Adrenal gland (tissue), 12 donors: Measurements from ENCODE around the gene TRIM62. TPM values are rescaled to one million over a fixed set of nuclear protein-coding genes. Genes with fewer than 3 reads are reported as not detected.
A peak's percentile ranks its signal among the peaks of the same experiment; 100 is the strongest.

ENCODE experiments used
- DNase-seq, 7 donors: peaks; one replicate each; pipeline ENCODE4 v3.0.0-alpha.2; 2019 to 2020
- H3K27ac ChIP-seq, 5 donors: fragments of 200-600 bp; sonication (generic) in 4 of 5; 1 replicate in 3 of 5; 2 replicates in 2 of 5; pipeline versions ENCODE4 v1.5.1 to v1.8.0; 2016 to 2020; ENCODE audit warnings: mild to moderate bottlenecking in 1 of 5
- H3K27me3 ChIP-seq: fragments of 200-600 bp; 2 replicates; pipeline ENCODE4 v1.8.0; 2021
- H3K36me3 ChIP-seq, 2 donors: fragments of 200-600 bp; replicated peaks in 1 of 2; 1 replicate in 1 of 2; 2 replicates in 1 of 2; pipeline versions ENCODE4 v1.5.1 to v1.8.0; 2018 to 2022
- H3K4me1 ChIP-seq, 2 donors: fragments of 200-600 bp; replicated peaks in 1 of 2; 1 replicate in 1 of 2; 2 replicates in 1 of 2; pipeline versions ENCODE4 v1.5.1 to v1.8.0; 2018 to 2021
- H3K4me3 ChIP-seq, 4 donors: fragments of 200-600 bp; sonication (generic) in 3 of 4; one replicate each; pipeline ENCODE4 v1.5.1; 2016 to 2018
- H3K9me3 ChIP-seq, 3 donors: fragments of 200-600 bp; sonication (generic) in 1 of 3; replicated peaks in 1 of 3; 1 replicate in 2 of 3; 2 replicates in 1 of 3; pipeline versions ENCODE4 v1.5.1 to v1.8.0; 2016 to 2021
- POLR2A ChIP-seq, 2 donors: fragments of 450-650 bp; IDR thresholded peaks; one replicate each; pipeline ENCODE4 v1.6.1; 2017; ENCODE audit warnings: antibody characterized with exemption in 2 of 2, mild to moderate bottlenecking in 2 of 2, moderate library complexity in 1 of 2
- WGBS, 4 donors: extraction: QIAGEN DNeasy Blood & Tissue Kit in 2 of 4; methylation state at CpG; one replicate each; pipeline versions ENCODE4 v1.1.5 to v1.1.7; 2013 to 2017; 5-methylcytosine and 5-hydroxymethylcytosine counted together
- intact Hi-C, 2 donors: fragments of 100-400 bp; cut with DNase I; formaldehyde crosslinking; loops; one replicate each; pipeline versions ENCODE4 v1.14.1 to v1.15.0; 2022 to 2023
- polyA plus RNA-seq, 3 donors: library from polyadenylated mRNA; stranded (reverse); fragments of 200-250 nt in 2 of 3; fragments of 350-450 nt in 1 of 3; fragmentation: Illumina TruSeq in 1 of 3; extraction: RNeasy Lipid Tissue Mini Kit (QIAGEN cat#74804) in 1 of 3; gene quantifications; one replicate each; pipeline ENCODE4 v1.2.3, GENCODE V29; 2013 to 2014
- total RNA-seq, 9 donors: library from RNA; depleted of rRNA in 4 of 9; stranded (reverse); fragments of >200 nt in 4 of 9; fragments of 120-200 nt in 1 of 9; fragmentation: NEBNext Ultra II Directional in 1 of 9; extraction: Animal tissue kit (Norgen Biotek cat#: 25700) in 1 of 9; gene quantifications; one replicate each; pipeline versions ENCODE4 v1.1.0 to v1.2.4, GENCODE V29; 2013 to 2023
- TF ChIP-seq, protein P1 (sequence below), 6 experiments: fragments of 450-650 bp in 4 of 6; fragments of 200-600 bp in 2 of 6; sonication (generic) in 1 of 6; IDR thresholded peaks; 1 replicate in 5 of 6; 2 replicates in 1 of 6; pipeline versions ENCODE4 v1.5.1 to v1.8.0; 2016 to 2021; ENCODE audit warnings: antibody characterized with exemption in 6 of 6, mild to moderate bottlenecking in 2 of 6, moderate library complexity in 1 of 6
- donor health status: healthy with polysubstance abuse.
- donor health status: Bipolar disorder and iron deficiency.
- donor health status: DM: yes; HTN: yes; CAD: no.
- donor health status: DM: no; HTN: no; CAD: no.
- donor health status: DM: no; HTN: no; CAD: no.
- donor health status: DM: yes; HTN: yes; CAD: no.

TRIM62 gene
- total and polyA plus RNA-seq, 12 donors, result 3.7 to 19.5 (median 10.0) TPM

DNA sequence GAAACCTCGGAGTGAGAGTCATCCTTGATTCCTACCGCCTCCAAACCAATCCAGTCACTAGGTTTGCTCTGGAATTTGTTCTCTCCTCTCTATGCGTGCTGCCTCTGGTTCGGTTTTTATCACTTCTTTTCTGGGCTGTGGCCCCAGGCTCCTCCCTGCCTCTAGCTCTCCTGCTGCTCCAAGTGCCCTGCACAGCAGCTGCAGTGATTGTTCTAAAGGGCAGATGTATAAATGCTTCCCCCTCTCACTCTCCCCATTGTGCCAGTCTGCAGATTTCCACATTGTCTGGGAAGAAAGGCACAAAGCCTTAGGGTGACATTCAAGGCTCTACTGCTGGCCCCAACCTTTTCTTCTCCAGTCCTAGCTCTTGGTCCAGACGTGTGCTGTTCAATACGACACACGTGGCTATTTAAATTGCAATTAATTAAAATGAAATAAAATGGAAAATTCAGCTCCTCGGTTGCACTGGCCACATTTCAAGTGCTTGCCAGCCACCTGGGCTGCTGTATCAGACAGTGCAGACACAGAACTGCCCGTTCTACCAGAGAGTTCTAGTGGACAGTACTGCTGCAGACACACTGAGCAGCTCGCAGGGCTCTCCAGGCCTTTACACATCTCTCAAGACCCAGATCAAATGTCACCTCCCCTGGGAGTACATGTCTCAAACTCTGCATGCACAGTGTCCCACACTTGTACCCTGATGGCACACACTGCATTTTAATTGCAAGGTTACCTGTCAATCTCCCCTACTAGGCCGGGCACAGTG is 12.4 kb downstream of the TRIM62 start:
- 68 to 72% (median 70%) methylated on average over 11 of the region's 11 CpGs for WGBS, 4 donors

DNA sequence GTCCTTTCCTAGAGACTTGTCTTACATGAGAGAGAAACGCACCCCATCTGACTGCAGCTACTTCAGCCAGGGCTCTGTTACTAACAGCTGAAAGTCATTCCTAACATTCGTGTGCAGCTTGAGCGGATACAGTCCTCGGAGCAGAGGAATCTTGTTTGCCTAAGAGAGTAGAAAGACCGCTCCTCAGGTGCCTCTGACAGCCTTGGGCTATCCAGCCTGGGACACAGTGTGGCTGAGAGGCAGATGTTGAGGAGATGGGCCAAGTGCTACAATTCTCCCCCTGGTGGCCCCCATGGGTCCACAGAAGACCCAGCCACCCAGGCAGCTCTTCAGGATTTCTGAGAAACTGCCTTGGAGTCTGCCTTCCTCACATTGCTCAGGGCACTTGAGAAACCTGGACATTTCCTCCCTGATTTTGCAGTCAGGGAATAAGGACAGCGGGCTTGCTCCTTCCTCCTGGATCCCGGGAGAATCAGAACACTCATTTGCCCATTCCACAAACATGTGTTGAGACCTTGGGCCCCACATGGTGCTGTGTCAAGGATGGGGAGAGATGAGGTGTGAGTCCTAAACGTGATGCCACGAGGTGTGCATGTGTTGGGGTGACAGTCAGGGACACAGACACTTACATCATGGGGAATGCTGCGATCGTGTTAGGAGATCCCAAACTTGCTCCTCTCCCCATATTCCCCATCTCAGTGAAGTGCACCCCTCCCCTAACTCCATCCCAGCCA is 13.1 kb downstream of the TRIM62 start:
- Histone ChIP-seq H3K4me1 (peaks cover 0 to 9% of the 10 kb centered on the region in 2 donors), H3K4me3 (no peak overlapping the region), H3K27me3 (no peaks in the 10 kb centered on the region), H3K36me3 (no peaks in the 10 kb centered on the region), H3K9me3 (no peaks in the 10 kb centered on the region), H3K27ac (no peak overlapping the region)
- DNase-seq, result no peak
- 55 to 81% (median 79%) methylated on average over 3 to 11 of the region's 11 CpGs for WGBS, 4 donors
- intact Hi-C loops, result no loop called here
- no peak for TF ChIP-seq POLR2A (IDR thresholded peaks at IDR 0.05)
- TF ChIP-seq, protein P1, sequence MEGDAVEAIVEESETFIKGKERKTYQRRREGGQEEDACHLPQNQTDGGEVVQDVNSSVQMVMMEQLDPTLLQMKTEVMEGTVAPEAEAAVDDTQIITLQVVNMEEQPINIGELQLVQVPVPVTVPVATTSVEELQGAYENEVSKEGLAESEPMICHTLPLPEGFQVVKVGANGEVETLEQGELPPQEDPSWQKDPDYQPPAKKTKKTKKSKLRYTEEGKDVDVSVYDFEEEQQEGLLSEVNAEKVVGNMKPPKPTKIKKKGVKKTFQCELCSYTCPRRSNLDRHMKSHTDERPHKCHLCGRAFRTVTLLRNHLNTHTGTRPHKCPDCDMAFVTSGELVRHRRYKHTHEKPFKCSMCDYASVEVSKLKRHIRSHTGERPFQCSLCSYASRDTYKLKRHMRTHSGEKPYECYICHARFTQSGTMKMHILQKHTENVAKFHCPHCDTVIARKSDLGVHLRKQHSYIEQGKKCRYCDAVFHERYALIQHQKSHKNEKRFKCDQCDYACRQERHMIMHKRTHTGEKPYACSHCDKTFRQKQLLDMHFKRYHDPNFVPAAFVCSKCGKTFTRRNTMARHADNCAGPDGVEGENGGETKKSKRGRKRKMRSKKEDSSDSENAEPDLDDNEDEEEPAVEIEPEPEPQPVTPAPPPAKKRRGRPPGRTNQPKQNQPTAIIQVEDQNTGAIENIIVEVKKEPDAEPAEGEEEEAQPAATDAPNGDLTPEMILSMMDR (IDR thresholded peaks at IDR 0.05), result no peak

More for the DNA sequence above, 12.4 kb downstream of the TRIM62 start:
- no peaks in the 10 kb centered on the region for H3K9me3 ChIP-seq
- DNase-seq, result no peak
- peaks cover 0 to 9% of the 10 kb centered on the region in 2 donors for H3K4me1 ChIP-seq
- H3K4me3 ChIP-seq, result no peak overlapping the region
- H3K27me3 ChIP-seq, result no peaks in the 10 kb centered on the region
- peak overlapping the region in 1 of 5 donors; percentile 13 for H3K27ac ChIP-seq
- TF ChIP-seq, protein P1 (IDR thresholded peaks at IDR 0.05), result no peak
- TF ChIP-seq POLR2A (IDR thresholded peaks at IDR 0.05), result no peak
- no peaks in the 10 kb centered on the region for H3K36me3 ChIP-seq
- intact Hi-C loops, result no loop called here

DNA sequence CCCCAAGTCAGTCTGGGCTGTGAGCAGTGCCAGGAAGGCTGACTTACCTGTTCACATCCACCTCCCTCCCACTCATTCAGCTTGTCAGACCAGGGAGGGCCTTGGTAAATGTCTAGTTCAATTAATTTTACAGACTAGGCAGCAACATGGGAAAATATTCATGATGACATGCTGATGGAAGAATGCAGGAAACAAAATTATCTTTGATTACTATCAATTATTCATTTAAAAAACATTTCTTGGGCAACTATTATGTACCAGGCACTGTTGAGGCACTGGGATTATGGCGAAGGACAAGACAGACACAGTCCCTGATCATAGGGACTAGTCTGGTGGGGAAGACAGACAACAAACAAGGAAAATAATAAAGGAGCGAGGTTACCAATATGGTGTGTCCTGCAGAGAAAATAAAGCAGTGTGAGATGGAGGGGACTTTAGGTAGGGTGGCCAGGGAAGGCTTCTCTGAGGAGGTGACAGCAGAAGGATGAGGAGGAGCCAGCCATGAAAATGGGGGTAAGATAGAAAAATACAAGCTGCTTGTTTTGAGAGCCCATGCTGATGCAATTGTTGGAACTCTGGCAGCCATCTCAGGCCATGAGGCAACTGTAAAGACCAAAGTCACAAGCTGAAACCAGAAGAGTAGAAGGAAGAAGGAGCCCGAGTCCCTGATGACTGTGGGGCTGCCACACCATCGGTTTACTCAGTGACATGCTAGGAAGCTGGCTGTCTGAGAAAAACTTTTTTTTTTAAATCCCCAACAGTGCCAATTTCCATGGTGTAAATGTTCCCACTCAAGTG is 14.0 kb downstream of the TRIM62 start:
- Histone ChIP-seq H3K27me3 (no peaks in the 10 kb centered on the region), H3K9me3 (no peaks in the 10 kb centered on the region), H3K4me3 (no peak overlapping the region), H3K36me3 (no peaks in the 10 kb centered on the region), H3K4me1 (peaks cover 0 to 9% of the 10 kb centered on the region in 2 donors), H3K27ac (no peak overlapping the region)
- no peak for TF ChIP-seq POLR2A (IDR thresholded peaks at IDR 0.05)
- TF ChIP-seq, protein P1 (IDR thresholded peaks at IDR 0.05), result no peak
- 95 to 99% (median 97%) methylated on average over 4 of the region's 4 CpGs for WGBS, 4 donors
- intact Hi-C loops, result no loop called here
- DNase-seq, result no peak

DNA sequence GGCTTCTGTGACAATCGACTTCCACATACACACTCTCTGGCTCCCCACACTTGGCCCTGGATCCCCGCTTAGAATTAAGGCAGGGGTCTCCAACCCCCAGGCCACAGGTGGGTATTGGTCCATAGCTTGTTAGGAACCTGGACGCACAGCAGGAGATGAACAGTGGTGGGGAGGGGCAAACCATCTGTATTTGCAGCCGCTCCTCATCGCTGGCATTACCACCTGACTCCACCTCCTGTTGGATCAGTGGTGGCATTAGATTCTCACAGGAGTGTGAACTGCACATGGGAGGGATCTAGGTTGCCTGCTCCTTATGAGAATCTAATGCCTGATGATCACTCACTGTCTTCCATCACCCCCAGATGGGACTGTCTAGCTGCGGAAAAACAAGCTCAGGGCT is 16.0 kb downstream of the TRIM62 start:
- intact Hi-C loops, result no loop called here
- TF ChIP-seq POLR2A (IDR thresholded peaks at IDR 0.05), result no peak
- TF ChIP-seq, protein P1 (IDR thresholded peaks at IDR 0.05), result no peak
- Histone ChIP-seq H3K36me3 (no peaks in the 10 kb centered on the region), H3K27me3 (no peaks in the 10 kb centered on the region), H3K9me3 (no peaks in the 10 kb centered on the region), H3K27ac (no peak overlapping the region), H3K4me3 (no peak overlapping the region), H3K4me1 (peaks cover 0 to 7% of the 10 kb centered on the region in 2 donors)
- DNase-seq, result no peak
- WGBS, 4 donors, result 90 to 98% (median 97%) methylated on average over 6 of the region's 6 CpGs
